HG02623 (cell line): ENCODE data around the gene ATP7B.
"Not testable (repeated sequence)": the region's sequence is repeated elsewhere in the genome, so short reads cannot be mapped to it uniquely, and the experiment has no call there.

Experiments
- ATAC-seq: cut with Tn5 transposase; IDR thresholded peaks from one replicate; pipeline ENCODE4 v1.9.1; 2021; ENCODE audit warnings: moderate library complexity; ENCODE audit not compliant: unreplicated experiment

ATP7B gene

GRCh38 chr13:52006523-52007245 is 4.6 kb downstream of the ATP7B start:
- no peak for ATAC-seq

DNA sequence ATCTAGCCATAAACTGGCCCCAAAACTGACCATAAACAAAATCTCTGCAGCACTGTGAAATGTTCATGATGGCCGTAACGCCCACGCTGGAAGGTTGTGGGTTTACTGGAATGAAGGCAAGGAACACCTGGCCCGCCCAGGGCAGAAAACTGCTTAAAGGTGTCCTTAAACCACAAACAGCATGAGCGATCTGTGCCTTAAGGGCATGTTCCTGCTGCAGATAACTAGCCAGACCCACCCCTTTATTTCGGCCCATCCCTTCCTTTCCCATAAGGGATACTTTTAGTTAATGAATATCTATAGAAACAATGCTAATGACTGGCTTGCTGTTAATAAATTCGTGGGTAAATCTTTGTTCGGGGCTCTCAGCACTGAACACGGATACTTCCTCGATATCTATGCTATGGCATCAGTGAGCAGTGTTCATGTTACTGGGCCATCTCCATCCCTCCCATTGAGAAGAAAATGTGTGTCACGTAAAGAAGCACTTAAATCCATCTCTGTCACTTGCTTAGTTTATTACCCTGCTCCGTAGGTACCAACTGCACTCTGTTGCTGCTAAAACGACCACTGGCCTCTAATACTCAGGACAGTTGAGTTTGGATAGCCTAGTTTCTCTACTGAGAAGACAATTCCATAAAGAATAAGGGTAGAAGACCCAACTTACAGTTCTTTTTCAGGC is 5.3 kb downstream of the ATP7B start:
- no peak for ATAC-seq

DNA sequence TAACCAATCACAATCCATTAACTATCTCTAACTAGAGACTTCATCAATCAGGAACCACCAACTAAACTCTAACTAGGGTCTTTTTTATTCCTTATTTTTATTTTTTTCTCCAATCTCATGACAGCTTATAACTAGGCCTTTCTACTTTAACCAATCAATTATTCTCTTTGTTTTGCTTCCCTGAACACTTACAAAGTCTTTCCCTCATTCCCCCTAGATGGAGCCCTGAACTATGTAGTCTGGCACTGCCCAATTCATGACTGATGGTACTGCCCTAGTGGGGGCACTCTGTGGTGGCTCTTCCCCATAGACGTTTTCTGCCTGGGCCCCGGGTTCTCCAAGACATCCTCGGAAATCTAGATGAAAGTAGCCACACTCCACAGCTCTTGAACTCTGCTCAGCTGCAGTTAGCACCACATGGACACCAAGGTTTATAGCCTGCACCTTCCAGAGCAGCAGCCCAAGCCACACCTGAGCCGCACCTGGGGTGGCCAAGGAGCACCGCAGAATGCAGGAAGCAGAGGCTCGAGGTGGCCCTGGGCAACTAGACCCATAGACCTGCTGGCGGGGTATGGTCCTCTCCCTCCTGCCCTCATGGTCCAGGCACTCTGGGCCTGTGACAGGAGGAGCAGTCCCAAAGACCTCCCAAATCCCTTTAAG is 6.6 kb downstream of the ATP7B start:
- no peak for ATAC-seq

DNA sequence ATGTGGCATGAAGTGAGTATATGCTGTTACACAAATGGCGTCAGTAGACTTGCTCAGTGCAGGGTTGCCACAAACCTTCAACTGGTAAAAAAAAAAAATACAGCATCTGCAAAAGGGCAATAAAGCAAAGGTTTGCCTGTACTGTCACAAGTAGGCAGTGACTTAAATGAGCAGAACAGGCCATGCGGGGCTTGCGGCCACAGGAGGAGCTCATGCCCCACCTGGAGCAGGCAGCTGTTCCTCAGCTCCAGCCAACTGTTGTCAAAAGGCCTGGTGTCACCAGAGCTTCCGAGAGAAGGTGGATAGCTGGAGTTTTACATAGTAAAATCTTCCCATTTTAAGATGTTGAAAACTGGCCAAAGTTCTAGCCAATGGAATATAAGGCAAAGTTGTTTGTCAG is 7.7 kb downstream of the ATP7B start:
- ATAC-seq = no peak

- no peak for ATAC-seq
Observed at GRCh38 chr13:52002361-52002760, 8.9 kb downstream of the ATP7B start.

DNA sequence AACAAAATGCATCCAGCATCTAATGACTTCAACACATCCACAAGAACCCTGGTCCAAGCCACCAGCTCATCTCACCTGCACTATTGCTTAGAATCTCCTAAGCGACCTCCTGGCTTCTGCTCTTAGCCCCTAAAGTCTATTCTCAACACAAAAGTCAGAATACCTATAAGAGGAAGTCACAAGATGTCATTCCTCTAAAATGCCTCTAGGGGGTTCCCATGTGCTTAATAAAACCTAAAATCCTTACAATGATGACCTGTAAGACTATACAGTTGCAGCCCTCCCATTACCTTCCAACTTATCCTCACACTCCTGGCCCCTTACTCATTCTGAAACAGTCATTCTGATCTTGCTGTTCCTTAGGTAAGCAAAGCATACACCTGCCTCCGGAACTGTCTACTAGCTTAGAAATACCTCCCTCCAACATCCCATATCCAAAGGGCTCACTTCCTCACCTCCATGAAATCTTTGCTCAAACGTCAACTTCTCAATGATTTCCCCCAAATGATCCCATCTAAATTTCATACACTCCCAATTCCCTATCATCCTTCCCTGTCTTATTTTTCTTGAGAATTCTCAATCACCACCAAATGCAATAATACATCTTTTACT is 10.0 kb downstream of the ATP7B start:
- ATAC-seq = peak; percentile 86

GRCh38 chr13:51999921-52000320 is 11.3 kb downstream of the ATP7B start:
- ATAC-seq = no peak

DNA sequence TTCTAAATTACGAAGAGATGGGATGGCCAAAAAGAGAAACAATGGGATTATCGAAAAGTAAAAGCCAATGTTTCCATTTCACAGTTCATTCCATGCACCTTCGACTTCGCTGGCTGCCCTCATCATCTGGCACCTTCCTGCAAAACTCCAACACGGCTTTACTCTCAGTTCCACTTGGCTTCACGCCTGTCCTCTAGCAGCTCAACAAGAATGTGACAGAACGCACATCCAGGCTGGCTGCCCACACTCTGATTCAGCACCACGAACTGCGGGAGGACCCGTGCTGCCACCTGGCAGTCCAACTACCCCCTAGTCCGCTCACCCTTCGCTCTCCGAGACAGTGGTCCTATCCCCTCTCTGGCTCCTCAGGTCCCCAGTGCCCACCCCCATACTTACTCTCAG is 11.7 kb downstream of the ATP7B start:
- no peak for ATAC-seq

GRCh38 chr13:51998723-51999509 is 12.3 kb downstream of the ATP7B start:
- ATAC-seq = no peak

DNA sequence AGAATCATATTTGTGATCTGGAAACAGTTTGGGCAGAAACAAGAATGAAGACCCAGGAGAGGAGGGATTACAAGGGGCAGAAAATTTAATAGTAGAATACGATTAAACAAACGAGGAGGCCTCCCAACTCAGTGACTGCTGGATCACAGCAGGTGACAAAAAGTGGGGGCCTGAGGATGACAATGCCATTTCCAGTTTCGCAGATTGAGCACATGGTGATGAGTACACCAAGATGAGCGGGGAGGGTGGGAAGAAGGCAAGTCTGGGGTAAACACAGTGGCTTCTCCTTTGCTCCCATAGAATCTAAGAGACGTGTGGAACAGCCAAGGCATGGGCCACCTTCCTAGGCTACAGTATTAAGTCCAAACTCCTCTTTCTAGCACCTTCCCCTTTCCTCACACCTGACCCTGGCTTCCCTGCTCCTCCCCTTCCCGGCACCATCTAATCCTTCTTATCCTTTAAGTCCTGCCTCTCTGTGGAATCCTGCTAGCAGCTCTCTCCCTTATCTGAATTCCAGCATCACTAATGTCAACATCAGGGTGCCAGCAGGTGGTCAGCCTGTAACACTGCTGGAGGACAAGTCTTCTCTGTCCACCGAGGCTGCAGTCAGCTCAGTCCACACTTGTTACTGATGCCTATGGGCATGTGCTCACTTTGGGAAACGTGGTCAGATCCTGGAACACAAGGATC is 13.5 kb downstream of the ATP7B start:
- no peak for ATAC-seq

DNA sequence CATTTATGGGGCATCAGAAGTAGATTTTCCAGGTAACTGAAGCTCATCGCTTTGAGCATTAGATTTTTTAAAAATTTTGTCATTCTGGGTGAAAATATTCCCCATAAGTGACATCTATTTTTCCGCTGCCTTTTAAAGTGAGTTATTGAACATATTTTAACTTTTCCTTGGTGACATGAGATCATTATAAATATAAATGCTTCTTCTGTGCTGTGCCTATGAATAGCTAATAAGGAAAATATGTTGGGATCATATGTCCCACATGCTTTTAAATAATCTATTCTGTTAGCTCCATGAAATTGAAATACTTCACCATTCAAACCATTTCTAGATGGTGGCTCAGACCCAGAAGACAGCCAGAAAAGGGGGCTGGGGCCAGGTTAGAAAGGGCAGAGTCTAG is 14.1 kb downstream of the ATP7B start:
- ATAC-seq = no peak

DNA sequence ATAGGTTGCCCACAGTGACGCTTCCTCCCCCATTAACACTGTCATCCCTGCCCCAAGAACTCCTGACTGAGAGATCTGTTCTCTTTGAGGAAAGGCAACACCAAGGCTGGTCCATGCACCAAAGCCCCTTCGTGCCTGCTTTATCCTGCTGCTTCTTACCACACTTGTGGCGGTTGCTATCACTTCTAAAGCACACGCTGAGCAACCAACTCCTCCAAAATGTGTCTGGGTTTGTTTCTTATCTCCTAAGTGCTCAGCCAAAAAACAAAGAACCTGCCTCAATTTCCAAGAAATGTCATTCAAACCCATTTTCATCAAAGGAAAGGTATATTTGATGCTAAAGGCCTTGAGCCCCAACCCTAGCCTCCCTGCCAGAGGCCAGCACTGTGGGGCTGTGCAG is 14.6 kb downstream of the ATP7B start:
- ATAC-seq = no peak

- ATAC-seq = no peak
Observed at GRCh38 chr13:51995677-51996551, 15.3 kb downstream of the ATP7B start.

DNA sequence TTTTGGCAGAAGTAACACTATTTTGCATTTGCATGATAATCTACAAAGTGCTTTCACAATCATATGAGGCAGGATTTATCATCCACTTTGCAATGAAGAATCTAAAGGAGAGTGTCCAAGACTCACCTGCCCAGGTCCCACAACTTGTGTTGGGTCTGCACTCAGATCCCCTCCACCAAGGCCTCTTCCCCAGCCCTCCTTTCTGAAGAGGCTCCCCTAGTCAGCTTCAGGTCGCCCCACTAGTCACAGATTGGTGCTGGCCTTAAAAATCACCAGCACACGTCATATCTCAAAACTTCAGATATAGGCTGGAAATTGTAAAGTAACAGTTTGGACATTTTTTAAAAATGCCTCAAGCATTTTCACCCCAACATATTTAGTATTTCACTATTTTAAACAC is 17.5 kb downstream of the ATP7B start:
- no peak for ATAC-seq

DNA sequence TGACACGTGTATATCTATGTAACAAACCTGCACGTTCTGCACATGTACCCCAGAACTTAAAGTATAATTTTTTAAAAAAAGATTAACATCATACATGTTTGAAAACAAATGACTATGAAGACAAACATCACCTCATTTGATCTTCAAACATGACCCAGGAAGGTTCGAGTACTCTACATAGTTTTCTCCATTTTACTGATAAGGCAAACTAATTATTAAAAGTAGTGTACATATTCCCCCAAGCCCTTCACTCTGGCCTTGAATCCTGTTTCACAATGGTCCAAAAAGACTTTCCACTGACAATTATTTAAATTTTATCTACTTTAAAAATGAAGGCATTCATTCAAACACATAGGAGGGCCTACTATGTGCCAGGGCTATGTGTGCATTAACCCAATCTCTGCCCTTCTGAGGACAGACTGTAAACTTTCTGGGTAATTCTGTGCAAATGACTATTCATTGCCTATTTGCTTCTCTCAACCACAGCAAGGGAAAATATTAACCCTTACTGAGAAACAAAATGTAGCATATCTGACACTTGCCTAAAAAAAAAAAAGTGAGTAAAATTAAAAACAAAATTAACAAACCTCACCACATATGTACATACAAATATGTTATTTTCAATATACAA is 22.1 kb downstream of the ATP7B start:
- no peak for ATAC-seq

- ATAC-seq = not testable (repeated sequence)
Observed at GRCh38 chr13:51984904-51985303, 26.3 kb downstream of the ATP7B start.

GRCh38 chr13:51983292-51983691 is 28.0 kb downstream of the ATP7B start:
- ATAC-seq = not testable (repeated sequence)

DNA sequence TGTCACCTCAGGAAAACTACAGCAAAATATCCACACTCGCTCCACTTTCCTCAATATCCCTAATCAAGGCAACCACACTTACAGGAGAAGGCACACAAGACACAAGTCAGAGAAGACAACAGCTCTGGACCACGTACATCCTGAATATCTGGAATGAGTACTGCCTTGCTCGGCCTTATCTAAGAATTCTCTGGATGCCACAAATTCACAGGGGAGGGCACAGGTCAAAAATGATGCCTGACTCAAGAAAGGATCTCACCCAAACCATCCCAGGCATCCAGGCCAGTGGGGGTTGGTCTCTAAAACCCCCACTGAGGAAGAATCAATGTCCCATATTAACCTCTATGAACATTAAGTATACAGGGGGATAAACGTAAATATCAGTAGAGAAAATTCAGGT is 29.9 kb downstream of the ATP7B start:
- no peak for ATAC-seq

GRCh38 chr13:51980908-51981307 is 30.3 kb downstream of the ATP7B start:
- no peak for ATAC-seq
